NCI-H2196 (cell line): ENCODE measurements around the gene DIP2A.

Experiments used
- DNase-seq: peaks from one replicate; lab custom pipeline; 2025; ENCODE audit not compliant: unreplicated experiment; lab: John Stamatoyannopoulos, UW

DIP2A gene

DNA sequence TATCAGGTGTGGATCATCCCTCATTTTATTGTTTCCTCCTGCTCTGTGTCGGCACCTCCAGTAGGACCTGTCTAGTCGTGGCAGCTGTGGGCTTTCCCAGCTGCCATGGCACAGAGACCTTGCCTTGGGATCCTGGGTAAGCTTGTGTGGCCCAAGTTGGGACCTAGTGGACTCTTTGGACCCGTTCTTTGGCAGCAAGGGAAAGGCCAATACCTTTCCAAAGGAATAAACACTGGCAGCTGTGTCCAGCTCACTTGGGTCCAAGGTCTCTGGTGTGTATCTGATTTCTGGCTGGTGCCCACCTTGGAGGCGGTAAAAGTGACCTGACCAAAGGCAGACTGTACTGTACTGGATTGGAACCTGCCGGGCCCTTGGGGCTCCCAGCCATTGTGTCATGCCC is 21.8 kb downstream of the DIP2A start:
- no peak for DNase-seq

DNA sequence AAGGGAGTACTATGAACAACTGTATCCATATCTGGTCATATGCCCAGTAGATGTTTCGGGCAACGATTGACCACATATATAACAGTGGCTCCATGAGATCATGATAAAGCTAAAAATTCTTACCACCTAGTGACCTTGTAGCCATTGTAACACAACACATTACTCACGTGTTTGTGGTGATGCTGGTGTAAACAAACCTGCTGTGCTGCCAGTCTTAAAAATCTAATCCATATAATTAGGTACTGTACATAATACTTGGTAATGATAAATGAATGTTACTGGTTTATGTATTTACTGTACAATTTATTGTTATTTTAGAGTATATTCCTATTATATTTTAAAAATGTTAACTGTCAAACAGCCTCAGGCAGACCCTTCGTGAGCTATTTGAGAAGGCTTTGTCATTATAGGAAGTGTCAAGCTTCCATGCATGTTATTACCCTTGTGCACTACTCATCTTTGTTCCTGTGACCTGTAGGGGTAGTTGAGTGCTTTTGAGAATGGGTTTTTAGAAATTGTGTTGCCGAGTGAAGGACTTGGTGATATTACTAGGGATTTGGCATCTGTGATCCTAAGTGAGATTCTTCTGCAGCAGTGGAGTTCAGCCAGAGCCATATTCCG is 23.6 kb downstream of the DIP2A start:
- DNase-seq = no peak

DNA sequence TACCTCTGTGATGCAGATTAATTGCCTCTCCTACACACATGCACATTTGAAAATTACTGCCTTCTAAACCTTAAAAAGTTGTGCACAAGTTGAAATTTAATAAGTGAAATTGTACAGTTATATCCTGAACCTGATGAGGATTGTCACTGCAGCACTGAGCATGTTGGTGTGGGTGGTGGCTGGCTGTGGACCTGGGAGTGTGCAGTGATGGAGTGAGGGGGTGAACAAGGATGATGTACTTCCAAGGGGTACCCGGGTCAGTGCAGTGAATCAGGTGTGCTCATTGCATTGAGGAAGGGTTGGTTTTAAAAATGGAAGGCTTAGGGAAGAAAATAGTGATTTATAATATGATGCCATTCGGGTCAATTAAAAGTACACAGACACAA is 24.1 kb downstream of the DIP2A start:
- DNase-seq = no peak

DNA sequence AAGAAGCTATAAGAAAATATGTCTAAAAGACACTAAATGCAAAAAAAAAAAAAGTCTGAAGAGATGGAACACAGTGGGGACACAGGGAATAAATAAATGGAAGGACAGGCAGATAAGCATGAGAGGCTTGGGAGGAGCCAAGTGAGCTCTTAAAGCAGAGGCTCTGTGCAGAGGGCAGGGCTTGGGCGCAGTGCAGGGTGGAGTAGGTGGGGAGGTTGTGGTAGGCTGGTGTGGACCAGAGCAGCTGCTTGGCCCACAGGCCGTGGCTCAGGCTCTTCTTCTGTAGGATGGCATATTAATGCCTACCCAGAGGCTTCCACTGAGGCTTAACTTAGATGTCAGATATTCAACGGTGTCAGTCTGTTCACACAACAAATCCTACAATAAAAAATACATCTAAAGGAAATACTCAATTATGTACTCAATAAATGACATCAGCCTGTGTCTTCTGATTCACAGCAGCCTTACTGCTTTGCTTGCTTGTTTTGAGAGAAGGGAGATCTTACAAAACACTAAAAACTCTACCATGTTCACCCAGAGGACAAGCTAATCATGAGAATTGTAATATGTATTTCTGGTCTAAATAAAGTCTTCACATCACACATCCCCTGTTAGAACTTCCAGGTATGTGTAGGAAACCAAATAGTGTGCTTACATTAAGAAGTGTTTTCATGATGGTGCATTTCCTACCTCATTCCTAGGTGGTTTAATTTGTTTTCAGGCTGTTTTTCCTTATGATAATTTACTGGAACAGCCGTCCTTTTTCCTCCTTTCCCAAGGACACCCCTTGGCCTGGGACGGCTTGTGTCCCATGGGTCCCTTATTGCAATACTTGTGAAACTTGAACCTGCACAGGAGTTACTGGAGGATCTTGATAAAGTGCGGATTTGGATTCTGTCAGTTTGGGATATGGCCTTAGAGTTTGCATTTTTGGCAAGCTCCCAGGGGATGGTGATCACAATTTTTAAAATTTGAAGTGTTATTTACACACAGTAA is 24.9 kb downstream of the DIP2A start:
- no peak for DNase-seq

DNA sequence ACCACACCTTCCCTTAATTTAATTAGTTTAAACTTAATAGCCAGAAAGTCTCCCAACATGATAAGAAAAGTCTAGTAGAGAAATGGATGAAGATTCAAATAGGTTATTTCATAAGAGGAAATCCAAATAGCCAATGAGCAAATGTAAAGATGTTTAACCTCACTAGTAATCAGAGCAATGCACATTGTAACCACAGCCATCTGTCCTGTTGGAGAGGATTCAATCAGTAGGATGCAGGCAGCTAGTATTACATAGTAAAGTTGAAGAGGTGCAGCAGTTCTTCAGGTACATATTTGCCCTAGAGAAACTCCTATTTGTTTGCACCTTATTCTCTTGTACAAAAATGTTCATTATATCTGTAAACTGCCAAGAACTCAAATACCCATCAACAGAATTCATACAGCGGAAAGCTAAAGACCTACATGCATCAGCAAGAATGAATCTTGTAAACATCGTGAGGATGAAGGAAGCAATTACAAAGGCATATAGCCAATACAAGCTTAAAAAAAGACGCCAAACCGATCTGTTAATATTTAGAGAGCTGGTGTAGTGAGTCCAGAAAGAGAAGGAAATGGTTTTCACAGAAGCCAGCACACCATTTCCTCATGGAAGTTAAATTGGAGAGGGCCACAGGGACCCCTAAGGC is 27.9 kb downstream of the DIP2A start:
- DNase-seq = no peak

DNA sequence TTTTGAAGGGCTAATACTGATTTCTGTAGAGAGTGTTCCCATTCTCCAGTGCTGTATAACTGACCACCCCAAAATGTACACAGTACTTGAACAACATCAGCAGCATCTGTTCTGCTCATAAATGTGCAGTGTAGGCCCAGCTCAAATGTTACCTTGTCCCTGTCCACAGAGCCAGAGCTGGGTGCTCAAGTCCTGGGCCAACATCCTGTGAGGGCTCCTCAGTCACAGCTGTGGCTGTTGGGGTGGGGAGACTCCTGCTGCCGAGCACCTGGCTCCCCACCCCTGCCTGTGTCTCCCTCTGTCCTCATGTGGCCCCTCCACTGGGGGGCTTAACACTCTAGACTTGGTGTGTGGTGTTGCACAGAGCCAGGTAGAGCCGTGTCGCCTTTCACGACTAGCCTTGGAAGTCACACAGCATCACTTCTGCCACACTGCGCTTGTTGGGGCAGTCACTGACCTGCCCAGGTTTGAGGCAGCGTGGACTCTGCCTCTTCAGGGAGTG is 30.5 kb downstream of the DIP2A start:
- no peak for DNase-seq

DNA sequence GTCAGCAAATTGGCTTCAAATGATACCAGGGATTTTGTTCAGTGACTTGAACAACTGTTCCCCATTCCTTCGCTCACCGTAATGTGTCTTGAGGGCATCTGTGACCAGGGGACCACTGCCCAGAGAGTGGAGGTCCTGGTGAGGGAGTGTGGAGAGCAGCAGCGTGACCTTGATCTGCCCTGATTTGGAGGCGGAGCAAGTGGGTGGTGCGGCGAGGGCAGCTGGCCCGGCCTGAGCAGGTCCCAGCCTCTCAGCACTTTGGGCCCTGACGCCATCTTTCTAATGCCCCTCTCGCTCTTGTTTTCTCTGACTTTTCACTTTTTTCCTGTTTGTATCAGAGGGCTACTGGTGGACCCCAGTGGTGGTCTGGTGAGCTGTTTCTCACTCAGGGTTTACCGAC is 31.1 kb downstream of the DIP2A start:
- DNase-seq = no peak

DNA sequence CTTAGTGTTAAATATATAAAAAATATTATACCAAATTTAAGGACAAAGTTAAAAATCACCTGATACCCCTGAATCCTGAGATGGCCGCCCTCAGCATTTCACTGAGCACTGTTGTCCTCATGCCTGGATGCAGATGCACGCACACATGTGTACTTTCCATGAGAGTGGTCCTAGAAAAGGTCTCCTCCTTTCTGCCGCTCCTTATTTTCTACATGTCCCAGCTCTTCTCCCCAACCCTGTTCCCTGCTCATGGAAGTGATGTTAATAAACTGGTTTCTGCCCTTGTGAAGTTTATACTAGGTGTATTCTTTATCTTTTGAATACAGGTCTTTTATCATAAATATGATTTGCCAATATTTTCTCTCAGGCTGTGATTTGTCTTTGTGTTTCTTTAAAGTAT is 32.9 kb downstream of the DIP2A start:
- DNase-seq = no peak

DNA sequence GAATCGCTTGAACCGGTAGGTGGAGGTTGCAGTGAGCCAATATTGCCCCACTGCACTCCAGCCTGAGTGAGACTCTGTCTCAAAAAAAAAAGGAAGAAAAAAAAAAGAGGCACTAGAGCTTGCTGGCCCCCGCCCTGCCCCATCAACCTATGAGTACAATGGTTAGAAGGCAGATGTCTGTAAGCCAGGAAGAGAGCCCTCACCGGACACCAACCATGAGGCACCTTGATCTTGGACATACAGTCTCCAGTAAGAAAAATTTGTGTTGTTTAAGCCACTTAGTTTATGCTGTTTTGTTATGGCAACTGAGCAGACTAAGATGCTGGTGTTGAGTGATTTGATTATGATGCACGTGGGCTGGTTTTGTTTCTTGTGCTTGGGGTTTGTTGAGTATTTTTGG is 34.2 kb downstream of the DIP2A start:
- no peak for DNase-seq

DNA sequence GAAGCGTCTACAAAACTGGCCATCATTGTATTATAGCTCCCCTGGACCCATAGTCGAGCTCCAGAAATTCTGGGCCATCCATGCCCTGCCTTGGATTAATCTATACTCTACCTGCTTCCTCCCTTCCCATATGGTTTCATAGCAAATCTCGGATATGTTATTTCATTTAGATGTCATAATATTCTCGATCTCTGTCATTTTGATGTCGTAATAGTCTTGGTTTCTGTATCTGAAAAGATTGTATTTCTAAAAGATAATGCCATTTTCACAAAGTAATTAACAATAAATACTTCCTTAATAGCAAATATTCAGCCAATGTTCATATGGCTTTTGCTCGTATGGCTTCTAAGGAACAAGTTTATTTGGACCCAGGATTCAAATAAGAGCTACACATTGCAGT is 35.1 kb downstream of the DIP2A start:
- DNase-seq = no peak

DNA sequence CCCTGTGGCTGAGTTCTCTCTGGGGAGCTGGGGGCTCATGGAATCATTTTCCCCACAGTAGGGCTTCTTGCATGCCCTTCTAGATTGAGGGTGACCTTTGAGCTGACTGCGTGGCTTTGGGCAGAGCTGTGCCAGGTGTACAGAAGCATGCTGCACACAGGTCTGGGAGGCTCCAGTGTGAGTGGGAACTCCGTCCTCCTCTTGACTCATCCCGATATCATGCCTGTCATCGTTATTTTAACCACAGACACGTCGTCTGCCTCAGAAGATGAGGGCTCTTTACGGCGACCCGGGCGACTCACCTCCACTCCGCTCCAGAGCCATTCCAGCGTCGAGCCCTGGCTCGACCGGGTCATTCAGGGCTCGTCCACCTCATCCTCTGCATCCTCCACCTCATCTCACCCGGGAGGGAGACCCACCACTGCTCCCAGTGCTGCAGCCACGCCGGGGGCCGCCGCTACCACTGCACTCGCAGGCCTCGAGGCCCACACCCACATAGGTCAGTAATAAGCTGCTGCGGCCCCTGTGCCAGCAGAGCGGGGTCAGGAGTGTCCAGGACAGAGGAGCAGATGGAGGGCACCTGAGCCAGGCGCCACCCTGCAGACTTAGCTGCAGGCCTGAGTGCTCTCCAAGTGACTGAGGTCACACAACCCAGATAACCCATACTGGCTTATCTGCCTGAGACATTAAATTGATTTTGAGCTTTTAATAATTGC is 39.8 kb downstream of the DIP2A start:
- DNase-seq = no peak

DNA sequence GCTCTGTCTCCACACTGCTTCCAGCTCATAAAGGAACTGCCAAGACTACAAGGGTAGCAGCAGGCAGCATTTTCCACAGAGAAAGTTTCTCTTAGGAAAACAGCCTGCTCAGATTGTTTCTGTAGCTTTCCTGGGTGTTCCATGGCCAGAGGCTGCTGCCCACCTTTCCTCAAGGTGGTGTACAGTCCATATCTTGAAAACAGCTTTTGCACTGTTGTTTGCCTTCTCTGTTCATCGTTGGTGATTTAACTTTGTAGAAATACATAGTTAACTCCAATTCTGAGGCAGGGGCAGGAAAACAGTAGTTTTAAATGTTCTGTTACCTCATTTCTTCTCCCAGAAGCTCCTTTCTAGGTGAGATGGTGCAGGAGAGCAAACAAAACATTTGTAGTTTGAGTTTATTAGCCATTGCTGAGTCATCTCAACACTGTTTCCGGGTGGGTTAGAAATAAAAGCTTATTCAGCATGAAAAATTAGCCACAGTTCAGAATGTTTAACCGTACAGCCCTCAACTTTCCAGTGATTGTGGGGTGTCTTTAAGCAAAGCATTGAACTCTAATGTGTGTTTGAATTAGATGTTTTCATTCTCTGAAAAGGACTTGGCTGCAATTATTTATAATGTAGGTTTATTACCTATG is 41.7 kb downstream of the DIP2A start:
- DNase-seq = no peak

DNA sequence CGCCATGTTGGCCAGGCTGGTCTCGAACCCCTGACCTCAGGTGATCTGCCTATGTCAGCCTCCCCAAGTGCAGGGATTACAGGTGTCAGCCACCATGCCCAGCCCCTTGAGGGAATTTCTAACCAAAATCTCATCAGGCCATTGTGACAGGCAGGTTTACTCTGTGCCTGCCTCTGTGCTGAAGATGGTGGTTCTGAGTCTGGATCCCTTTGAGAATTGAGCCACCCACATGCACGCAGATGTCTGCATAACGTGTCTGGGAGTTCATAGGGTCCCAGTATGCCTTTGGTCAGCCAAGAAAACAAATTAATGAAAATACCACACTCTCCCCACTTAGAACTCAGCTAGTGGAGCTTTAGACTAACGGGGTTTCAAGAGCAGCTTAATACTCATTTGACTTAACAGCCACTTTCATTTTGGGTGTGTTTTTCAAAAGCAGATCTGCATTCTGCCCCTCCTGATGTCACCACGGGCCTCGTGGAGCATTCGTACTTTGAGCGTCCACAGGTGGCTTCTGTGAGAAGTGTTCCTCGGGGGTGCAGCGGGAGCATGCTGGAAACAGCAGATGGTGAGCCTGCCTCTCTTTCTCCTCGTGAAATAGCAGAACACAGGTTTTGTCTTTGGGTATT is 45.3 kb downstream of the DIP2A start:
- no peak for DNase-seq

DNA sequence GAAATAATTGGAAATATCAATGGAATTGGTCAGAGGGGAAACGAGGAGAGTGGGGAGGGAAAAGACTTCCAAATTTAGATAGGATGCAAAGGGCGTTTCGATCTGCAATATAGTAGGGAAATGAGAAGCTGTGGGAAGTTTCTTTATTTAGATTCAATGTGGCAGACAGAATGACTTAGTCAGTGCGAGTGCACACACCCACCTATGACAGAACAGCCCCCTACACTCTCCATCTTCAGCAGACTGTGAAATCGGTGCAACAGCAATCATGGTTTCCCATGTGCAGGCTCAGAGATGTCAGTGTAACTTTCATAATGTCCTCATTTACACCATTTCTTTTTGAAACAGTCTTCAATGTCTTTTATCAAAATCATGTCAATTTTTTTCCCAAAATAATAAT is 46.0 kb downstream of the DIP2A start:
- no peak for DNase-seq

DNA sequence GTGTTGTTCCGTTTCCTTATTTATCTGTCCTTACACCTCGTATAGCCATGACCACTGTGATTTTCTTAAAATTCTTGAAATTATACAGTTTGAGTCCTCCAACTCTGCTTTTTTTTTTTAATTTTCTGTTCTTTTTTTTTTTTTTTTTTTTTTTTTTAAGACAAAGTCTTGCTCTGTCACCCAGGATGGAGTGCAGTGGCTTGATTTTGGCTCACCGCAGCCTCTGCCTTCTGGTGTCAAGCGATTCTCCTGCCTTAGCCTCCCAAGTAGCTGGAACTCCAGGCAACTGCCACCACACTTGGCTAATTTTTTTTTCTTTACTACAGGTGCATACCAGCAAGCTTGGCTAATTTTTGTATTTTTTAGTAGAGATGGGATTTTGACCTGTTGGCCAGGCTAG is 48.9 kb downstream of the DIP2A start:
- DNase-seq = no peak

DNA sequence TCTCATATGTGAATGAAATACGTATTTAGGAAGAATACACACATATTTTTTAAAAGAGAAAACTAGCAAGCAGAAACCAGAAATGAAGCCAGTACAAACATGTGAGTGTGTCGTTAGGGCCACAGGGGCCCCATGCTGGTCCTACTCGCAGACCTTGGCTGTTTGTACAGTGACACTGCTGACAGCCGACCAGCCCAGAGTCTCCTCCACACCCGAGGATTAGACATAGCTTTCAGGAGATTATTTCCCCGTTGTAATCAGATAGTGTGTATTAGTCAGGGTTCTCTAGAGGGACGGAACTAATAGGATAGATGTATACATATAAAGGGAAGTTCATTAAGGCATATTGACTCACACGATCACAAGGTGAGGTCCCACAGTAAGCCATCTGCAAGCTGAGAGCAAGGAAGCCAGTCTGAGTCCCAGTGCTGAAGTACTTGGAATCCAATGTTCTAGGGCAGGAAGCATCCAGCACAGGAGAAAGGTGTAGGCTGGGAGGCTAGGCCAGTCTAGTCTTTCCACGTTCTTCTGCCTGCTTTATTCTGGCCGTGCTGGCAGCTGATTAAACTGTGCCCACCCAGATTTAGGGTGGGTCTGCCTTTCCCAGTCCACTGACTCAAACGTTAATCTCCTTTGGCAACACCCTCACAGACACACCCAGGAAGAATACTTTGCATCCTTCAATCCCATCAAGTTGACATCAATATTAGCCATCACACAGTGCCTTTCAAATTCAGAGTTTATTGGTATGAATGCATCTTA is 51.2 kb downstream of the DIP2A start:
- peak; percentile 71 for DNase-seq

DNA sequence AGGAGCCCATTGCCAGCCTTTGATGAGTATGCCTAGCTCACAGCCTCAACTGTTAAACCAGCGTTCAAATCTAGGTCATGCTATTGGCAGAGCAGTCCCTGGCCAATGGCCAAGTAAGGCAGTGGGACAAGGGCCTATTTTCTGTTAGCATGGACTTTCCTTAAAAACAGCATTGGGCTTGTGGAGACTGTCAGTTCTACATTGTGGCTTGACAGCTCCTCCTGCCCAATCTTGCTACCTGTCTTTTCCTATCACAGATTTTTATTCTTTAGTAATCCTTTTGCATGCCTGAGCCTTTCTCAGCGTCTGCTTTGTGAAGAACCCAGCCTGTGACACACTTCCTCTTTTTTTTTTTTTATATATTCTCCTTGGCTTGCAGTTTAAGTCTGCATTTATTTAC is 56.4 kb downstream of the DIP2A start:
- no peak for DNase-seq

DNA sequence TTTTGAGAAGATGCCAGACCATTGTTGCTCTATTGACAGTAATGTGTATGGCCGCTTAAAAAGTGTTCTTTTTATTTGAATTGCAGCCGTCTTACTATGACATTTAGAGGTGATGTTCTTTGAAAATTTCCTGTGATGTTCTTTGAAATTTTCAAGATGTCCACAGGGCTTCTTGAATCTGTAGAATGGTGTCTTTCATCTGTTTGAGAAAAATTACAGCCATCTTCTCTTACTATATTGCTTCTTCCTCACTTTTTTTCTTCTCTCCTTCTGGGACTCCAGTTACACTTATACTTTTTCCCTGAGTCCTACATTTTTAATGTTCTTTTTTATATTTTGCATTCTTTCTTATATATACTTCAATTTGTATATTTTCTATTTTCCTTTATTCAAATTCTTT is 57.4 kb downstream of the DIP2A start:
- no peak for DNase-seq

DNA sequence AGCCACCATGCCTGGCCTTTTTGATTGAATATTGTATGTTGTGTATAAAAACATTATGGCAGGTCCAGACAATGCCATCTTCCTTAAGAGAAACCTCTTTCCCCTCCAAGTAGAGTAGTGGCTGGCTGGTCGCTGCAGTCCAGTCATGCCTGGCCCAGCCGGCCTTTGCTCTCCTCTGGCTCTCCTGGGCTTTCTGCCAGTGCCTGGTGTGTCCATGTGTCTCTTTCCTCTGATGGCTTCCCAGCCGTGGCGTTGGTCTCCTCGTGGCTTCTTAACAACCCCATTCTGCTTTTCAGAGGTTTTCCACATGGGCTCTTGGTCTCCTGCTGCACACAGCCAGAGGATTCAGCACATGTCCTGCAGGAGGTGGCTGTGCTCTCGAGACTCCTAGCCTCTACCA is 58.7 kb downstream of the DIP2A start:
- DNase-seq = no peak
